GM19238 (cell line): Measurements from ENCODE around the gene DLG5.

ENCODE experiments used
- DNase-seq: peaks from one replicate; pipeline ENCODE4 v3.0.0; 2011; ENCODE audit warnings: low spot score; ENCODE audit not compliant: insufficient read length

Gene DLG5

DNA sequence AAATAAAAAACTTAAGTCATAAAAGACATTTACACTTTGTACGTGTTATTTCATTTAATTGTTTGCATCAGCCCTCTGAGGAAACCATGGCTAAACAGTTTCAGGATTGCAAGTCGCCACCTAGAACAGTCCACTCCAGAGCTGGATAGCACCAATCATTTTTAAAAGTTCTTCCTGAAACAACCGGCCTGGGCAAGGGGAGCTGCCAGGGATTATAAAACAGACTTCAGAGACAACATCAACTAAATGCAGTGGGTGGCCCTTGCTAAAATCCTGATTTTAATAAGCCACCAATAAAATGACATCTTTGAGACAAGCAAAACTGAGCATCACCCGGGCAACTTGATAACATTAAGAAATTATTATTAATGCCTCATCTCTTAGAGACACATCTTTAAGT is 13.5 kb downstream of the DLG5 start:
- DNase-seq: no peak

DNA sequence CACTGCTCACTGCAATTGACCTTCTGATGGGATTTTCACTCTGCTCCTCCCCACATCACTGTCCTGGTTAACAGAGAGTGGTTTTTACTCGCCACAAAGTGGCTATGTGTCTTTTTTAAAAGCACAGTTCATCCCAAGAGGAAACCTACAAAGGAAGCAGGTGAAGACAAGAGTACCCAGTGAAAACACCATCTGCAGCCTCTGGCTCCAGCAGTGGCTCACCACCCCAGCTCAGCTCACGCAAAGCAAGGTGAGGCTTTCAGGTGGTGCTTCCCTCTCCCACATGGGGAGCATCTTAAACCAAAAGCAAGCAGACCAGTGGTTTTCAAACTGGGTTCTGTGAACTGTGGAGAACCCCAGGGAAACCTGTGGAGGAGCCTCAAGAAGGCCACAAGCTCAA is 14.0 kb downstream of the DLG5 start:
- DNase-seq: no peak

GRCh38 chr10:77911535-77912123 is 14.9 kb downstream of the DLG5 start:
- DNase-seq: no peak

DNA sequence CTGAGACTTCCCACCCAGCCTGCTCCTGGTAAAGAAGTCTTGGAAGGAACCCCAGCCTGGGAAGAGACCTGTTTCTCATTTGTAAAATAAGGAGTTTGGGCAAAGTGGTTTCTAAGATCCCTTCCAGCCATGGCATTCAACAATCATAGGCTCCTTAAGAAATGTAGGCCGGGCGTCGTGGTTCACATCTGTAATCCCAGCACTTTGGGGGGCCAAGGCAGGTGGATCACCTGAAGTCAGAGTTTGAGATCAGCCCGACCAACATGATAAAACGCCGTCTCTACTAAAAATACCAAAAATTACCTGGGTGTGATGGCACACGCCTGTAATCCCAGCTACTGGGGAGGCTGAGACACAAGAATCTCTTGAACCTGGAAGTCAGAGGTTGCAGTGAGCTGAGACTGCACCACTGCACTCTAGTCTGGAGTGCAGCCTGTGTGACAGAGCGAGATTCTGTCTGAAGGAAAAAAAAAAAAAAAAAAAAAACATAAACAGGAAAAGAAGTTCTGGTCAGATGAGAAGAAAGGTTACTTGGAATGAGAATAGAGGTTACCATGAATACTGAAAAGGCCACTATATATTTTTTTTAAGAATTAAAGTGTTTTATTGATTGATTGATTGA is 15.9 kb downstream of the DLG5 start:
- no peak for DNase-seq

GRCh38 chr10:77909749-77910375 is 16.7 kb downstream of the DLG5 start:
- no peak for DNase-seq

DNA sequence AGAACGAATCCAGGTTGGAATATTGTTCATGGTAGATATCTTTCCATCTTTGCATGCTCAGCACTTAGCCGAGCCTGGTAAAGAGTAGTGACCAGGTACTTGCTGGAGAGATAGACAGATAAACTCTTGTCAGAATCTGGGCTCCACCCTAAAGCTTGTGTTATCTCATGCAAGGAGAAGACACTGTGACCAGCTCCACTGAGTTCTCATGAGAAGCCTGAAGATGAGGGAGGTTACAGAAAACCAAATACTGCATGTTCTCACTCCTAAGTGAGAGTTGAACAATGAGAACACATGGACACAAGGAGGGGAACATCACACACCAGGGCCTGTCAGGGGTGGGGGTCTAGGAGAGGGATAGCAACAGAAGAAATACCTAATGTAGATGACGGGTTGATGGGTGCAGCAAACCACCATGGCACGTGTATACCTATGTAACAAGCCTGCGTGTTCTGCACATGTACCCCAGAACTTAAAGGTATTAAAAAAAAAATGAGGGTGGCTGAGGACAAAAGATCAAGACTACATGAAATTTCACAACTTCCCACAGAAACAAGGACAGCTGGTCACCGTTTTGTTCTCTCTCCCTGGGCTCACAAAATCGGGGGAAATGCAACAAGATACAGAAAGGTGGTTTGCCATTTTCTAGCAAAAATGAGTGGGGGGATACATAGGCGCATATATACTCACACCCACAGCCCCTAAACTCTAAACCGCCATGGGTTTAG is 17.4 kb downstream of the DLG5 start:
- DNase-seq: no peak

DNA sequence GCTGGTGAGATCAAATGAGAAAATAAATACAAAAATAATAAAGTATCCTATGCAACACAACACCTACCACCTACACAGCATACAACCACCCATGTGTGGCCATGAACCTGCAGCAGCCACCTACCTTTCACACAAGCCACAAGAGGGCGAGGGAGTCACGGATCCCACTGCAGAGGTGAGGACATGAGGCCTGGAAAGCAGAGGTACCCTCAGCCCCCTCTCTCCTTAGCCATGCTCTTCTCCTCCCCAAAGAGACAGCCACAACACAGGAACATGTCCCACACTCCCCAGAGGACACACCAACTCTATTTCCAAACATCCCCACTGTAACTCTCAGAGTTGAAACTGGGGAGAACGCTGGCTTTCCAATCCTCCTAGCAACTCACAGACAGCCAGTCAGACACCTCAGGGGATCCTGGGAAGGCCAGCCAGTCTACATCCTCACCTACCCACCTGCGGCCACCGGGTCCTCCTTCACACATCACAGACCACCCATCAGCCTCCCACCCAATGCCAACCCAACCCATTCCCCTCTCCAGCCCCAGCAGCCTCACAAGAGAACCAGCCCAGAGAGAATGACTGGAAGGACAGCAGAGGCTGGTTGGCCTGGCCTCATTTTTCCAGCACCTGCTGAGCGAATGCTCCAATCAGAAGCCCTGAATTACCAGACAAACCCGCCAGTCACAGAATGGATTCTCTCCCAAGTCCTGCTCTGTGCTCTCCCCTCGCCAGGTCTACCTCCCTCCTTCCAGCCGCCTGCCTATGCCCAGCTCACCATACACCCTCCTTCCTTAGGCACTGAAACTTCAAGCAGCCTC is 18.4 kb downstream of the DLG5 start:
- no peak for DNase-seq

DNA sequence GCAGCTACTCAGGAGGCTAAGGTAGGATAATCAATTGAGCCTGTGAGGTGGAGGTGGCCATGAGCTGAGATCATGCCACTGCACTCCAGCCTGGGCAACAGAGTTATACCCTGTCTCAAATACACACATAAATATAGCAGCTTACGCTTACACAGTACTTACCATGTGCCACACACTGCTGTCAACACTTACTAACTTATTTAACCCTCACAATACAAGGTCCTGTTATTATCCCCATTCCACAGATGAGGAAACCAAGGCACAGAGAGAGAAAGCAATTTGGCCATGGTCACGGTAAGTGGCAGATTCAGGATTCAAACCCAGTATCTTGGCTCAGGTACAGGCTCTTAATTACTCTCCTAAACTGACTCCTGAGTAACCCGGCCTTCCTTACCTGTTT is 19.1 kb downstream of the DLG5 start:
- DNase-seq: no peak

- DNase-seq: no peak
Measured at GRCh38 chr10:77906951-77907421, 19.6 kb downstream of the DLG5 start.

GRCh38 chr10:77905781-77906180 is 20.8 kb downstream of the DLG5 start:
- DNase-seq: no peak

GRCh38 chr10:77905086-77905748 is 21.3 kb downstream of the DLG5 start:
- no peak for DNase-seq

- no peak for DNase-seq
Measured at GRCh38 chr10:77904100-77904840, 22.3 kb downstream of the DLG5 start.

GRCh38 chr10:77902159-77902558 is 24.4 kb downstream of the DLG5 start:
- DNase-seq: no peak

DNA sequence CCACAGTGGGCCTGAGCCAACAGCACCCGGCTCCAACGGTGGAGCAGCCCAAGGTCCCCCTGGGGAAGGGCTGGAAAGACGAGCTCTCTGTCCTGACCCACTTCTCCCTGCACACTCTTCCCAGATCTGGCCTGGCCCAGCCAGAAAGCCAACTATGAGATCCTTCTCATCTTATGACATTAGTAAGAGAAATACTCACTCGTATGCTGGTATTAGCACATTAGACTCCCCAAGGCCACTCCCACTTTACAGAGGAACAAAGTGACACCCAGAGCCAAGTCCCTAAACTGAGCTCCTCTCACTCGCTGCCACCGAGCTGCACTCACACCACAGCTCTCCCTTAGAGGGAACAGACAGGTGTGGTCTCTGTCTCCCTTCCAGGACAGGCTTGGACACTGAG is 24.8 kb downstream of the DLG5 start:
- no peak for DNase-seq

GRCh38 chr10:77899690-77900089 is 26.9 kb downstream of the DLG5 start:
- no peak for DNase-seq

DNA sequence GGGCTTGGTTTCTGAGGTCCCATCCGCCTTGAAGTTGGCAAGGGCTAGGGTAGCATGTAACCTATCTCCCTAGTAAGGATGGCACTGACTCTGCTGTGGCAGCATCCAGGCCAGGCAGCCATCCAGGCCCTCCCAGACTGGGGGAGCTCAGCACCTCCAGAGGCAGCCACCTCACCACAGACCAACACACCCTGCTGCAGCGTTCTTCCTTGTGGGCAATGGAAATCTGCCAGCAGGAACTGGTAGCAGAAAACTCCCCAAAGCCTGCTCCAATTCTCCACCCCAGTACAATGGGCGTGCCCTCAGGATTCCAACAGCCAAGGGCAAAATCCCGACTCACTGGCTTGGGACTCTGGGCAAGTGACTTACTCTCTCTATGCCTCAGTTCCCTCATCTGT is 27.5 kb downstream of the DLG5 start:
- DNase-seq: no peak

DNA sequence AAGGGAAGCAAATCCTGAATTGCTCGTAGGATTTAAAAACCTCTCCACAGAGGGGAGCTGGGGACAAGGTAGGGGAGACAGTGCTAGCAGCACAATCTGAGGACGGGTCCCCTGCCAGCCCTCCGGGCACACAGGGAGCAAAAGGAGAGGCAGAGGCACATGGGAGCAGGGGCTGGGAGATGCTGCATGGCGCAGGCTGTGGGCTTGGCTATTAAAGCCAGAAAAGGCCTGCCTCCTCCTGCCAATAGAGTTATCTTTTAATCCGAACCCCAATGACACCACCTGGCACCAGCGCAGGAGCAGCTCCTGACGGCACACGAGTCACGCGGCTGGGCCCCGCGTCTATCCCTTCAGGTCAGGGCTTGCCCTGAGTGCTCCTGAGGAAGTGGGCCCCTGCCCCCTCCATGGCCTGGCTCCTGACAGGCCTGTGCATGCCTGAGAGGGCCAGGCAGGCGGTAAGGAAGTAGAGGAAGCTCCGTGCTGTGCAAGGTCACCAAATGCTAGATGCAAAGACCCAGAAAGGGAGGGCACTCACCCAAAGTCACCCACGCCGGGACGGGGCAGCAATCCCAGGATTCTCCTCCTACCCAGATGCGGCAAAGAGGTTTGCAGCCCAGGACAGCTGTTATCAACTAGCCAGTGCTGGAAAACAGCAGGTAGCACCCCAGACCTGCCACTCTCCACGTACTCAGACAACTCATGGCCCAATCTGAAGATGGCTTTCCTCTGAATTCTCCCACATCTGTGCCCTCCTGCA is 28.1 kb downstream of the DLG5 start:
- no peak for DNase-seq

GRCh38 chr10:77896058-77896457 is 30.5 kb downstream of the DLG5 start:
- DNase-seq: no peak

- DNase-seq: no peak
Measured at GRCh38 chr10:77894058-77894457, 32.5 kb downstream of the DLG5 start.

DNA sequence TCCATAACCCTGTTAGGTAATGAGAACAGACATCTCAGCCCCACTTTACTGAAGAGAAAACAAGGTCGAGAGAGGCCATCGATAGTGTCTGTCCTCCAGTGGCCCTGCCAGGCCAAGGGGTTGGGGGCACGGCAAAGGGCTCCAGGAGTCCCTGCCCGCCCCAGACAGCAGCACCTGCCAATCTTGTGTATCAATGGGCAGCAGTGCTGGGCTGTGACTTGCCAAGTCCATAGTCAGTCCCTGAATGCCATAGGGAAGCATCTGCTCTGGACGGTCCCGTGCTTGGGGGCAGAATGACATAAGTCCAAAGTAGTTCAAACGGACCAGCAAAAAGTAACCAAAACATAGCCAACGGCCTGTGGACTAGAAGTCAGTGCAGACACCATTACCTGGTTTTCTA is 33.2 kb downstream of the DLG5 start:
- DNase-seq: no peak
